Measurements from ENCODE around the gene SCML1.

- TF ChIP-seq CREB5 (CRISPR knock-in tag; IDR thresholded peaks at IDR 0.05; ENCODE audit: low read depth): no peak
- TF ChIP-seq ZNF565 (CRISPR knock-in tag; conservative IDR thresholded peaks at IDR 0.05; ENCODE audit: low read depth): no peak
- TF ChIP-seq ISL1 (CRISPR knock-in tag; IDR thresholded peaks at IDR 0.05): no peak
- no peak for TF ChIP-seq PATZ1 (CRISPR knock-in tag; IDR thresholded peaks at IDR 0.05; ENCODE audit: borderline replicate concordance)
Observed at GRCh38 chrX:17801431-17801830, 64.1 kb downstream of the SCML1 start.

All from SK-N-SH treated with all-trans-retinoic acid at 6 μM for 48 hours (cell line).